CD14-positive monocyte (primary cell): ENCODE results near the gene CDK3. TPM values are rescaled to one million over a fixed set of nuclear protein-coding genes. Genes with fewer than 3 reads are reported as not detected.
"Not testable (repeated sequence)": the region's sequence is repeated elsewhere in the genome, so short reads cannot be mapped to it uniquely, and the experiment has no call there.

Experiments used
- DNase-seq, 3 donors: peaks; one replicate each; pipeline ENCODE4 v3.0.0-alpha.2; 2011 to 2022
- H2AFZ ChIP-seq: 2 replicates; pipeline ENCODE4 v1.6.0; 2012; ENCODE audit warnings: mild to moderate bottlenecking, low read depth, low read length, inconsistent platforms; ENCODE audit not compliant: insufficient read depth, poor library complexity, severe bottlenecking
- H3K27ac ChIP-seq, 2 donors: 1 replicate in 1 of 2; 2 replicates in 1 of 2; pipeline ENCODE4 v1.5.1; 2012 to 2013; ENCODE audit warnings: low read length in 2 of 2, control low read depth in 1 of 2, inconsistent platforms in 1 of 2, low read depth in 1 of 2, mild to moderate bottlenecking in 1 of 2
- H3K27me3 ChIP-seq, 2 donors: one replicate each; pipeline versions ENCODE4 v1.6.0 to v1.6.1; 2011 to 2013; ENCODE audit warnings: low read length in 2 of 2; ENCODE audit not compliant: control insufficient read depth in 2 of 2, insufficient read depth in 2 of 2
- H3K36me3 ChIP-seq, 2 donors: replicated peaks in 1 of 2; 1 replicate in 1 of 2; 2 replicates in 1 of 2; pipeline versions ENCODE4 v1.5.1 to v1.6.1; 2012 to 2013; ENCODE audit warnings: low read length in 2 of 2, control low read depth in 1 of 2, inconsistent platforms in 1 of 2, mild to moderate bottlenecking in 1 of 2; ENCODE audit not compliant: insufficient read depth in 2 of 2, control insufficient read depth in 1 of 2
- H3K4me1 ChIP-seq, 2 donors: 1 replicate in 1 of 2; 2 replicates in 1 of 2; pipeline versions ENCODE4 v1.5.1 to v1.6.1; 2012 to 2013; ENCODE audit warnings: low read length in 2 of 2, control low read depth in 1 of 2, inconsistent platforms in 1 of 2, mild to moderate bottlenecking in 1 of 2, moderate library complexity in 1 of 2; ENCODE audit not compliant: insufficient read depth in 2 of 2, control insufficient read depth in 1 of 2
- H3K4me2 ChIP-seq: replicated peaks from 2 replicates; pipeline ENCODE3; 2012; ENCODE audit warnings: low read length, moderate library complexity, mild to moderate bottlenecking; ENCODE audit not compliant: poor library complexity, severe bottlenecking; ENCODE audit errors: extremely low read depth
- H3K4me3 ChIP-seq, 3 experiments: fragments of 200-600 bp in 1 of 3; sonication (generic) in 1 of 3; replicated peaks in 1 of 3; 1 replicate in 2 of 3; 2 replicates in 1 of 3; pipeline ENCODE4 v1.5.1; 2011 to 2013; ENCODE audit warnings: low read length in 3 of 3, mild to moderate bottlenecking in 3 of 3, control low read depth in 2 of 3, low read depth in 2 of 3, inconsistent platforms in 1 of 3, moderate library complexity in 1 of 3
- H3K79me2 ChIP-seq: 2 replicates; pipeline ENCODE4 v1.6.0; 2012; ENCODE audit warnings: mild to moderate bottlenecking, control low read depth, inconsistent platforms, low read length, moderate library complexity; ENCODE audit not compliant: insufficient read depth
- H3K9ac ChIP-seq: 2 replicates; pipeline ENCODE4 v1.6.0; 2017; ENCODE audit warnings: low read length, mild to moderate bottlenecking; ENCODE audit not compliant: insufficient read depth, poor library complexity, severe bottlenecking
- H3K9me3 ChIP-seq, 2 donors: replicated peaks in 1 of 2; 1 replicate in 1 of 2; 2 replicates in 1 of 2; pipeline versions ENCODE4 v1.5.1 to v1.6.1; 2012 to 2013; ENCODE audit warnings: low read length in 2 of 2, control low read depth in 1 of 2; ENCODE audit not compliant: control insufficient read depth in 1 of 2, insufficient read depth in 1 of 2
- H4K20me1 ChIP-seq: 2 replicates; pipeline ENCODE4 v1.6.0; 2012; ENCODE audit warnings: mild to moderate bottlenecking, low read length, control low read depth, moderate library complexity; ENCODE audit not compliant: insufficient read depth
- H3K27ac Mint-ChIP-seq, 7 donors: one replicate each; pipeline ENCODE4 v1.8.0; 2020; ENCODE audit warnings: mild to moderate bottlenecking in 7 of 7, mixed read lengths in 7 of 7, moderate library complexity in 6 of 7, inconsistent platforms in 2 of 7
- H3K27me3 Mint-ChIP-seq, 3 donors: one replicate each; pipeline ENCODE4 v1.8.0; 2021 to 2022; ENCODE audit warnings: low read depth in 3 of 3, mild to moderate bottlenecking in 3 of 3, mixed read lengths in 3 of 3, moderate library complexity in 3 of 3, inconsistent platforms in 1 of 3
- H3K36me3 Mint-ChIP-seq, 2 donors: one replicate each; pipeline ENCODE4 v1.8.0; 2020; ENCODE audit warnings: mixed read lengths in 2 of 2, inconsistent platforms in 1 of 2, mild to moderate bottlenecking in 1 of 2
- H3K4me1 Mint-ChIP-seq: one replicate; pipeline ENCODE4 v1.8.0; 2020; ENCODE audit warnings: mild to moderate bottlenecking, mixed read lengths
- H3K4me3 Mint-ChIP-seq, 2 donors: one replicate each; pipeline ENCODE4 v1.8.0; 2020; ENCODE audit warnings: mild to moderate bottlenecking in 2 of 2, mixed read lengths in 2 of 2, moderate library complexity in 1 of 2
- H3K9me3 Mint-ChIP-seq, 7 donors: one replicate each; pipeline ENCODE4 v1.8.0; 2020 to 2022; ENCODE audit warnings: mixed read lengths in 7 of 7, mild to moderate bottlenecking in 6 of 7, moderate library complexity in 6 of 7, inconsistent platforms in 2 of 7
- WGBS: methylation state at CpG from one replicate; pipeline ENCODE4 v1.1.5; 2013; ENCODE audit warnings: missing lambda C conversion rate; ENCODE audit not compliant: insufficient coverage; 5-methylcytosine and 5-hydroxymethylcytosine counted together
- intact Hi-C, 2 donors: fragments of 100-400 bp; cut with micrococcal nuclease; formaldehyde crosslinking; loops; one replicate each; pipeline versions ENCODE4 v1.15.0 to v1.15.1; 2023
- polyA plus RNA-seq, 3 donors: library from polyadenylated mRNA; depleted of rRNA in 1 of 3; unstranded in 2 of 3; stranded (reverse) in 1 of 3; fragments of 300-500 nt in 2 of 3; fragments of >200 nt in 1 of 3; fragmentation: Illumina TruSeq in 2 of 3; gene quantifications; 1 replicate in 2 of 3; 2 replicates in 1 of 3; pipeline ENCODE4 v1.2.3, GENCODE V29; 2012 to 2021
- TF ChIP-seq, protein P1 (sequence below): fragments of 200-600 bp; IDR thresholded peaks from one replicate; pipeline ENCODE4 v1.8.0; 2022; ENCODE audit warnings: antibody characterized with exemption, mild to moderate bottlenecking

The CDK3 gene
- polyA plus RNA-seq, 3 donors: 25.5 TPM; not detected in 2

DNA sequence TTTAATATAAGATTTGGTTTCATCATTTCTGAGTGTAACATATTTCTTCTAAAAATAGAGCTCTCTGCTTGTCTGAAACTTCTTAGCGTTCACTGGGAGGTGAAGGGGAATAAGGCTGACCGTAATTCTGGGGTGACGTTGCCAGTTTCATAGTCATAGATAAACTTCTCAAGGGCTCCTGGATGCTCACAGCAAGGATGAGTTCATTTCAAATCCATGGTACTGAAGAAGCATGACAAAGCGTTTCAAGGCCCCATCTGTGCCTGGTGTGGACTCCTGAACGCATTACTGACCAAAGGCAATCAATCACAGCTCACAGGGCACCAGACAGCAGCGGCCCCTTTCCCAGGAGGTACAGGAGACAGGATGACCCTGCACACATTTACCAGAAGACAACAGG, 38.5 kb downstream of the CDK3 start:
- Histone ChIP-seq H3K36me3 (peaks cover 53 to 66% of the 10 kb centered on the region in 2 donors), H3K27ac (peak overlapping the region in 1 of 2 donors; percentile 20), H3K79me2 (no peaks in the 10 kb centered on the region), H3K4me3 (no peak overlapping the region), H3K4me2 (no peak overlapping the region), H4K20me1 (no peaks in the 10 kb centered on the region), H3K9ac (no peak overlapping the region), H2AFZ (no peak overlapping the region), H3K4me1 (no peaks in the 10 kb centered on the region), H3K27me3 (no peaks in the 10 kb centered on the region), H3K9me3 (no peaks in the 10 kb centered on the region)
- intact Hi-C loops: no loop called here
- WGBS: 100% methylated on average over 6 of the region's 6 CpGs
- H3K4me1 Mint-ChIP-seq: no peaks in the 10 kb centered on the region
- TF ChIP-seq, protein P1, sequence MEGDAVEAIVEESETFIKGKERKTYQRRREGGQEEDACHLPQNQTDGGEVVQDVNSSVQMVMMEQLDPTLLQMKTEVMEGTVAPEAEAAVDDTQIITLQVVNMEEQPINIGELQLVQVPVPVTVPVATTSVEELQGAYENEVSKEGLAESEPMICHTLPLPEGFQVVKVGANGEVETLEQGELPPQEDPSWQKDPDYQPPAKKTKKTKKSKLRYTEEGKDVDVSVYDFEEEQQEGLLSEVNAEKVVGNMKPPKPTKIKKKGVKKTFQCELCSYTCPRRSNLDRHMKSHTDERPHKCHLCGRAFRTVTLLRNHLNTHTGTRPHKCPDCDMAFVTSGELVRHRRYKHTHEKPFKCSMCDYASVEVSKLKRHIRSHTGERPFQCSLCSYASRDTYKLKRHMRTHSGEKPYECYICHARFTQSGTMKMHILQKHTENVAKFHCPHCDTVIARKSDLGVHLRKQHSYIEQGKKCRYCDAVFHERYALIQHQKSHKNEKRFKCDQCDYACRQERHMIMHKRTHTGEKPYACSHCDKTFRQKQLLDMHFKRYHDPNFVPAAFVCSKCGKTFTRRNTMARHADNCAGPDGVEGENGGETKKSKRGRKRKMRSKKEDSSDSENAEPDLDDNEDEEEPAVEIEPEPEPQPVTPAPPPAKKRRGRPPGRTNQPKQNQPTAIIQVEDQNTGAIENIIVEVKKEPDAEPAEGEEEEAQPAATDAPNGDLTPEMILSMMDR: no peak
- H3K27ac Mint-ChIP-seq: peak overlapping the region in 1 of 7 donors; percentile 7
- H3K9me3 Mint-ChIP-seq: no peaks in the 10 kb centered on the region
- H3K27me3 Mint-ChIP-seq: no peaks in the 10 kb centered on the region
- no peak for DNase-seq
- no peak overlapping the region for H3K4me3 Mint-ChIP-seq
- peaks cover 56 to 70% of the 10 kb centered on the region in 2 donors for H3K36me3 Mint-ChIP-seq

DNA sequence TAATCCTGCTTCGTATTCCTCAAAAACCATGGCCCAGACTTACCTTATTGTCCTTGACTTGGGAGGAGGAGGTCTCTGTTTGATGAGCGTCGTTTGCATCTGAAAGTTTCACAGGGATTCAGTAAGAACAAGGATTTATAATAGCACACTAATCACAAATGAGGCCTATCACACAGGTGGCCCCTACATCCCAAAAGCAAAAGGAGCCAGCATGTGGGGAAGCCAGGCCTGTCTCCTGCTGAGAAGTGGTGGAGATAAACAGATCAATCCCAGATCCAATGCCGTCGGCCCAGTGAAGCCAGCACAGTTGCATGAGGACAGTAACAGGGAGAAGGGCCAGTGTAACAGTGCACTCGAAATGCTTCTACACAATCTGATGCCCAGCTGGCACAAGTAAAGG, 39.7 kb downstream of the CDK3 start:
- no peak overlapping the region for H3K4me2 ChIP-seq
- no peaks in the 10 kb centered on the region for H3K27me3 ChIP-seq
- H3K36me3 ChIP-seq: peaks cover 65 to 78% of the 10 kb centered on the region in 2 donors
- no CpG with 5 or more reads among the region's 6 CpGs for WGBS
- H3K4me3 ChIP-seq: no peak overlapping the region
- H3K27ac ChIP-seq: no peak overlapping the region
- intact Hi-C loops: no loop called here
- Mint-ChIP-seq H3K27ac (peak overlapping the region in 1 of 7 donors; percentile 70), H3K27me3 (no peaks in the 10 kb centered on the region), H3K4me1 (no peaks in the 10 kb centered on the region), H3K36me3 (peaks cover 69 to 83% of the 10 kb centered on the region in 2 donors), H3K9me3 (peaks cover 0 to under 1% (median 0%) of the 10 kb centered on the region in 7 donors), H3K4me3 (no peak overlapping the region)
- TF ChIP-seq, protein P1: no peak
- no peaks in the 10 kb centered on the region for H3K79me2 ChIP-seq
- H4K20me1 ChIP-seq: no peaks in the 10 kb centered on the region
- H3K9me3 ChIP-seq: no peaks in the 10 kb centered on the region
- no peaks in the 10 kb centered on the region for H3K4me1 ChIP-seq
- no peak overlapping the region for H2AFZ ChIP-seq
- no peak overlapping the region for H3K9ac ChIP-seq
- DNase-seq: no peak

DNA sequence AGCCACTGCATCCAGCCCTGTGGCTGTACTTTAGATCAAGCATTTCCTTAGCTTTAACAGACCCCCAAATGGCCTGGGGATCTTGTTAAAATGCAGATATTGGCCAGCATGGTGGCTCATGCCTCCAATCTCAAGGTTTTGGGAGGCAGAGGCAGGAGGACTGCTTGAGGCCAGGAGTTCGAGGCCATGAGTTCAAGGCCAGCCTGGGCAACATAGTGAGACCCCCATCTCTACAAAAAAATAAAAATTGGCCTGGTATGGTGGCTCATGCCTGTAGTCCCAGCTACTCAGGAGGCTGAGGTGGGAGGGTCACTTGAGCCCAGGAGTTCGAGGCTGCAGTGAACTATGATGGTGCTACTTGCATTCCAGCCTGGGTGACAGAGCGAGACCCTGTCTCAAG, 42.2 kb downstream of the CDK3 start:
- H3K4me1 Mint-ChIP-seq, H3K27me3 ChIP-seq, H3K79me2 ChIP-seq, H3K27me3 Mint-ChIP-seq, H3K9ac ChIP-seq, H4K20me1 ChIP-seq, H3K27ac ChIP-seq, H3K4me3 ChIP-seq, intact Hi-C loops, H3K4me1 ChIP-seq, DNase-seq, H3K4me2 ChIP-seq, H3K9me3 ChIP-seq, H3K9me3 Mint-ChIP-seq, H3K4me3 Mint-ChIP-seq, H2AFZ ChIP-seq, H3K27ac Mint-ChIP-seq: not testable (repeated sequence)
- H3K36me3 ChIP-seq: peaks cover 85 to 99% of the 10 kb centered on the region in 2 donors
- WGBS: 100% methylated on average over 2 of the region's 3 CpGs
- H3K36me3 Mint-ChIP-seq: peaks cover 79 to 99% of the 10 kb centered on the region in 2 donors
